ENCODE results near the gene DIAPH2. TPM values are rescaled to one million over a fixed set of nuclear protein-coding genes. Genes with fewer than 3 reads are reported as not detected.

DIAPH2 gene
- total RNA-seq, 2 donors from 2014 or later = 29.7 to 31.7 TPM

DNA sequence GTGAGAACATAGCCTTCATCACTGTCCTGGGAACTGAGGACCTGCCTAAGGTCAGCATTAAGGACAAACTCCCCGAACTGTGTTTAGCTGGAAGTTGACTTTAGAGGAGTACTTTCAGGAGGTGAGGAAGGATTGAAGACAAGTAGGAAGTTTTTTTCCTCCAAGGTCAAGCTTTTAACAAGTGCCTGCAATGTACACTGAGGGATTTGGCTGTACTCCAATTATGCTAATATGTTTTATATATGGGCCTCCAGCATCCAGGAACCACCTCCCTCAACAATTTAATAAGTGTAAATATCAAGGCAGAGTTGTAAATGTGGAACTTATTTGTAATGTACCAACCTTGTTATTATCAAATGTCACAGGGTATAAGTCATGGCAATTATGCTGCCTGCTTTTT, 925.3 kb downstream of the DIAPH2 start:
- H3K36me3 Mint-ChIP-seq = peaks cover 6% of the 10 kb centered on the region
- no peak overlapping the region for H3K4me3 Mint-ChIP-seq
- H3K9me3 Mint-ChIP-seq = no peaks in the 10 kb centered on the region
- ATAC-seq (no peak), DNase-seq (ENCODE audit: low spot score) (no peak)
- H3K27ac Mint-ChIP-seq = no peak overlapping the region
- no peaks in the 10 kb centered on the region for H3K4me1 Mint-ChIP-seq (ENCODE audit: low read depth in 2 of 2)
- peaks cover 0 to 3% of the 10 kb centered on the region in 2 donors for H3K27me3 Mint-ChIP-seq

- peak; percentile 77 to 87 for ATAC-seq
- Mint-ChIP-seq H3K27ac (peak overlapping the region in 1 of 2 donors; percentile 15), H3K27me3 (peaks cover 0 to 6% of the 10 kb centered on the region in 2 donors), H3K4me3 (peak overlapping the region; percentile 20), H3K9me3 (no peaks in the 10 kb centered on the region), H3K4me1 (ENCODE audit: low read depth in 2 of 2) (peaks cover 0 to 5% of the 10 kb centered on the region in 2 donors), H3K36me3 (no peaks in the 10 kb centered on the region)
- DNase-seq (ENCODE audit: low spot score) = no peak
Observed at GRCh38 chrX:97616883-97617530, 932.4 kb downstream of the DIAPH2 start.

DNA sequence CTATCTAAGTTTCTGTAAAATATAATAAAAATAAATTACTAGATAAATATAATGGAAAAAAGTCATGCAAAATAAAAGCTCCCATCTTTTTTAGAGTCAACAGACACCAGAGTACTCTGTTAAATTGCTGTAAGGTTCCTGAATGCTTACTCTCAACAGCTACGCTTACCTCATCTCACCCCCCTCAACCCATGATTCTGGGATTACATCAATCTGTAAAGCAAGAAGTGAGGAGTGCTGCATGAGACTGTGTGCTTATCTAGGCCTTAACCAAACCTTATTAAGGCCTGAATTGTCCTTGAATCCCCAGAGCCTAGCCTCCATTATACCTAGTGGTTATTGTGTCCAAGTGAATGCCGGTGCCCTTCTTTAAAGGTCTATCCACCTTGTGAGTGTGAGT, 934.9 kb downstream of the DIAPH2 start:
- DNase-seq (ENCODE audit: low spot score) (no peak), ATAC-seq (no peak)
- peaks cover 0 to 6% of the 10 kb centered on the region in 2 donors for H3K27me3 Mint-ChIP-seq
- H3K27ac Mint-ChIP-seq = no peak overlapping the region
- peaks cover 0 to 5% of the 10 kb centered on the region in 2 donors for H3K4me1 Mint-ChIP-seq (ENCODE audit: low read depth in 2 of 2)
- H3K4me3 Mint-ChIP-seq = no peak overlapping the region
- no peaks in the 10 kb centered on the region for H3K9me3 Mint-ChIP-seq
- H3K36me3 Mint-ChIP-seq = no peaks in the 10 kb centered on the region

- H3K9me3 Mint-ChIP-seq = no peaks in the 10 kb centered on the region
Observed at GRCh38 chrX:97622111-97622510, 937.5 kb downstream of the DIAPH2 start.

GRCh38 chrX:97628326-97628725, 943.7 kb downstream of the DIAPH2 start:
- Mint-ChIP-seq H3K4me1 (ENCODE audit: low read depth in 2 of 2) (no peaks in the 10 kb centered on the region), H3K27ac (no peak overlapping the region), H3K36me3 (no peaks in the 10 kb centered on the region)

More at GRCh38 chrX:97622111-97622510, 937.5 kb downstream of the DIAPH2 start:
- Mint-ChIP-seq H3K36me3 (no peaks in the 10 kb centered on the region), H3K4me3 (no peak overlapping the region), H3K4me1 (ENCODE audit: low read depth in 2 of 2) (peaks cover 0 to 4% of the 10 kb centered on the region in 2 donors), H3K27me3 (peaks cover 0 to 8% of the 10 kb centered on the region in 2 donors), H3K27ac (no peak overlapping the region)
- no peak for DNase-seq (ENCODE audit: low spot score)
- no peak for ATAC-seq

GRCh38 chrX:97628807-97629596, 944.4 kb downstream of the DIAPH2 start:
- DNase-seq (ENCODE audit: low spot score) (no peak), ATAC-seq (no peak)
- Mint-ChIP-seq H3K27ac (no peak overlapping the region), H3K27me3 (peaks cover 7 to 10% of the 10 kb centered on the region in 2 donors), H3K4me3 (no peak overlapping the region), H3K4me1 (ENCODE audit: low read depth in 2 of 2) (no peaks in the 10 kb centered on the region), H3K9me3 (no peaks in the 10 kb centered on the region), H3K36me3 (no peaks in the 10 kb centered on the region)

More at GRCh38 chrX:97628326-97628725, 943.7 kb downstream of the DIAPH2 start:
- Mint-ChIP-seq H3K27me3 (peaks cover 7 to 10% of the 10 kb centered on the region in 2 donors), H3K4me3 (no peak overlapping the region), H3K9me3 (no peaks in the 10 kb centered on the region)
- DNase-seq (ENCODE audit: low spot score) = no peak
- ATAC-seq = no peak

GRCh38 chrX:97629597-97629985, 944.9 kb downstream of the DIAPH2 start:
- no peak overlapping the region for H3K4me3 Mint-ChIP-seq
- H3K27ac Mint-ChIP-seq = no peak overlapping the region
- no peaks in the 10 kb centered on the region for H3K36me3 Mint-ChIP-seq
- DNase-seq (ENCODE audit: low spot score) (no peak), ATAC-seq (no peak)
- no peaks in the 10 kb centered on the region for H3K9me3 Mint-ChIP-seq
- H3K4me1 Mint-ChIP-seq (ENCODE audit: low read depth in 2 of 2) = no peaks in the 10 kb centered on the region
- peaks cover 7 to 10% of the 10 kb centered on the region in 2 donors for H3K27me3 Mint-ChIP-seq

GRCh38 chrX:97633798-97634197, 949.2 kb downstream of the DIAPH2 start:
- Mint-ChIP-seq H3K36me3 (no peaks in the 10 kb centered on the region), H3K4me3 (no peak overlapping the region), H3K9me3 (no peaks in the 10 kb centered on the region), H3K27me3 (peaks cover 5 to 10% of the 10 kb centered on the region in 2 donors), H3K4me1 (ENCODE audit: low read depth in 2 of 2) (no peaks in the 10 kb centered on the region), H3K27ac (no peak overlapping the region)
- ATAC-seq = no peak
- no peak for DNase-seq (ENCODE audit: low spot score)

GRCh38 chrX:97636473-97637140, 952.0 kb downstream of the DIAPH2 start:
- Mint-ChIP-seq H3K27ac (no peak overlapping the region), H3K4me3 (no peak overlapping the region), H3K4me1 (ENCODE audit: low read depth in 2 of 2) (no peaks in the 10 kb centered on the region), H3K9me3 (no peaks in the 10 kb centered on the region), H3K36me3 (no peaks in the 10 kb centered on the region), H3K27me3 (peaks cover 2% of the 10 kb centered on the region in 2 donors)
- DNase-seq (ENCODE audit: low spot score) (no peak), ATAC-seq (no peak)

GRCh38 chrX:97637289-97637688, 952.6 kb downstream of the DIAPH2 start:
- DNase-seq (ENCODE audit: low spot score) = no peak
- Mint-ChIP-seq H3K36me3 (no peaks in the 10 kb centered on the region), H3K27me3 (peaks cover 0 to 2% of the 10 kb centered on the region in 2 donors), H3K27ac (no peak overlapping the region), H3K9me3 (no peaks in the 10 kb centered on the region), H3K4me3 (no peak overlapping the region), H3K4me1 (ENCODE audit: low read depth in 2 of 2) (no peaks in the 10 kb centered on the region)
- no peak for ATAC-seq

DNA sequence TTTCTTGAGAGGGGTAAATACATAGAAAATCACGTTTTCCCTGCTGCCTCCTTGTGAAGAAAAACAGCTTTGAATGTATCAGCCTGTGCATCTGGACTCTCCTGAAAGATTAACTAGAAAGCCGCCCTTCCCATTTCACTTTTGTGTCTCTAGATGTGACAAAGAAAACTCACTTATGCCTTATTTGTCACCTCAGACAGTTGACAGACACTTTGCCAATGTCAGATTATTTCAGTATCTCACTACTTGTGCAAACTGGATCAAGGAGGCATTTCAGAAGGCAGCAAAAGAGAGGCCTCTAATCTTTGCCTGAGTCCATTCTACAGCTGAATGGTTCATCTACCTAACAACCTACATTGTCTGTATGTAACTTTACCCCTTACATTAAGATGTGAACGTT, 954.0 kb downstream of the DIAPH2 start:
- H3K4me1 Mint-ChIP-seq (ENCODE audit: low read depth in 2 of 2) = no peaks in the 10 kb centered on the region
- peaks cover 0 to 2% of the 10 kb centered on the region in 2 donors for H3K27me3 Mint-ChIP-seq
- H3K27ac Mint-ChIP-seq = no peak overlapping the region
- H3K36me3 Mint-ChIP-seq = no peaks in the 10 kb centered on the region
- no peaks in the 10 kb centered on the region for H3K9me3 Mint-ChIP-seq
- ATAC-seq = no peak
- H3K4me3 Mint-ChIP-seq = no peak overlapping the region
- no peak for DNase-seq (ENCODE audit: low spot score)

DNA sequence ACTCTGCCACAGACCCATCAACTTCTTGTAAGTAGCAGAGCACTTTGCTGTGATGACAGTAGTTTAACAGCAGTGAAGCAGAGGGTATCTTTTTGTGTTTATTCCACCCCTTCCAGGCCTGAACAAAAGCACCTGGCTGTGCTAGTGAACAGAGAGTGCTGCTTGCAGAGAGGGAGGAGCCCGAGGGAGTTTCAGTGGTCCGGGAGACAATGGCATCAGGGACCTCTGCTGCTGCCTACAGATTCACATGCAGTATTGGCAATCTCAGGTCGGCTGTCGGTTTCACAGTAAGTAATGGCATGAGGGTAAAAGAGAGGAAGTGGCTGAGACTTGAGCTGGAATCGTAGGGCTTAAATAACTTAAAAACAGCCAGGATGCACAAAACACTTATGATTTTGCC, 954.9 kb downstream of the DIAPH2 start:
- no peak overlapping the region for H3K27ac Mint-ChIP-seq
- no peaks in the 10 kb centered on the region for H3K36me3 Mint-ChIP-seq
- H3K4me1 Mint-ChIP-seq (ENCODE audit: low read depth in 2 of 2) = no peaks in the 10 kb centered on the region
- no peak overlapping the region for H3K4me3 Mint-ChIP-seq
- H3K27me3 Mint-ChIP-seq = peaks cover 0 to 2% of the 10 kb centered on the region in 2 donors
- no peaks in the 10 kb centered on the region for H3K9me3 Mint-ChIP-seq
- DNase-seq (ENCODE audit: low spot score) (no peak), ATAC-seq (peak in 1 of 2 donors; percentile 45)

Data from natural killer cell treated with Interleukin-12 subunit alpha and Interleukin-12 subunit beta and Interleukin-15 and Interleukin-18, amount 100 ng/mL, for 72 hours (primary cell).